Measurements from ENCODE around the gene AATF.

DNA sequence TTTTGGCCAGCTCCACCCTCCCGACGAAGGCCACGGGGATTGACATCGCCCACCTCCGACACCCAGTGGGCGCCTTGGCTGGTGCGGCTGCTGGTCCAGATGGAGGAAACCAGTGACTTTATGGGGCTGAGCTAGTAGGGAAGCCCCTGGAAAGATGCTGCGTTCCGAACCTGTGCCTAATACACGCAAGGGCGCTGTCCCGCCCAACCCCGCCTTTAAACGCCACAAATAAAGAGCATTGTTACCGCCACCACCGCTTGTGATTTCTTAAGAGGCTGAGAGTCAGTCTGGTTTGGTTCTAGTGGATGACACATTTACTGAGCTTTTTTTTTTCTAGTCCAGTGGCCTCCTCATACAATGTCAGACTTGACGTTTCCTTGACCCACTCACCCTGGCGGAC, 107.9 kb downstream of the AATF start:
- TF ChIP-seq, protein P1, sequence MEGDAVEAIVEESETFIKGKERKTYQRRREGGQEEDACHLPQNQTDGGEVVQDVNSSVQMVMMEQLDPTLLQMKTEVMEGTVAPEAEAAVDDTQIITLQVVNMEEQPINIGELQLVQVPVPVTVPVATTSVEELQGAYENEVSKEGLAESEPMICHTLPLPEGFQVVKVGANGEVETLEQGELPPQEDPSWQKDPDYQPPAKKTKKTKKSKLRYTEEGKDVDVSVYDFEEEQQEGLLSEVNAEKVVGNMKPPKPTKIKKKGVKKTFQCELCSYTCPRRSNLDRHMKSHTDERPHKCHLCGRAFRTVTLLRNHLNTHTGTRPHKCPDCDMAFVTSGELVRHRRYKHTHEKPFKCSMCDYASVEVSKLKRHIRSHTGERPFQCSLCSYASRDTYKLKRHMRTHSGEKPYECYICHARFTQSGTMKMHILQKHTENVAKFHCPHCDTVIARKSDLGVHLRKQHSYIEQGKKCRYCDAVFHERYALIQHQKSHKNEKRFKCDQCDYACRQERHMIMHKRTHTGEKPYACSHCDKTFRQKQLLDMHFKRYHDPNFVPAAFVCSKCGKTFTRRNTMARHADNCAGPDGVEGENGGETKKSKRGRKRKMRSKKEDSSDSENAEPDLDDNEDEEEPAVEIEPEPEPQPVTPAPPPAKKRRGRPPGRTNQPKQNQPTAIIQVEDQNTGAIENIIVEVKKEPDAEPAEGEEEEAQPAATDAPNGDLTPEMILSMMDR (IDR thresholded peaks at IDR 0.05): no peak
- TF ChIP-seq POLR2A (IDR thresholded peaks at IDR 0.05): no peak
